ENCODE data around the gene KRT6A.
"Not testable (repeated sequence)": the region's sequence is repeated elsewhere in the genome, so short reads cannot be mapped to it uniquely, and the experiment has no call there.

KRT6A gene

GRCh38 chr12:52455821-52456220 lies 37.2 kb downstream of the KRT6A start:
- FAIRE-seq = no peak

GRCh38 chr12:52454411-52455201 lies 38.5 kb downstream of the KRT6A start:
- FAIRE-seq = no peak

GRCh38 chr12:52452101-52452500 lies 41.0 kb downstream of the KRT6A start, which contains the start of gene KRT6B:
KRT6B (minus strand) TSS chr12:52452146; CDS start chr12:52452078, 68 bp downstream.
- FAIRE-seq = no peak

DNA sequence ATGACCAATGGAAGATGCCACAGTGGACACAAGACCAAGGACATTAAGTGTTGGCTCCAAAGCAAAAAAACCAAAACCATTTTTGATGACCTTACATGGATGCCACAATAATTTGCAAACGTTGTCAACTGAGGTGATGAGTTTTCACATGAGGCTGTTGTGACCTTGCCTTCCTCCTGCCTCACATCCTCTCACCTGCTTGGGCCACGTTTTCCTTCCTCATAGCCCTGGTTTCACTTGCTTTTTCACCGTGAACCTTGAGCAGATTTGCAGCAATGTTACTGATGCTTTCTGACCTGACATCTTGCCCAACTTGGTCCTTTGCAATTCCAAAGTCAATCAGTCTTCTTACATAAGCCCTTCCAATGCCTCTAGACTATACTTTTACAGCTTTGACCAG lies 44.8 kb downstream of the KRT6A start:
- no peak for FAIRE-seq

GRCh38 chr12:52447196-52447595 lies 45.9 kb downstream of the KRT6A start:
- not testable (repeated sequence) for FAIRE-seq

GRCh38 chr12:52446367-52447045 lies 46.6 kb downstream of the KRT6A start:
- no peak for FAIRE-seq

DNA sequence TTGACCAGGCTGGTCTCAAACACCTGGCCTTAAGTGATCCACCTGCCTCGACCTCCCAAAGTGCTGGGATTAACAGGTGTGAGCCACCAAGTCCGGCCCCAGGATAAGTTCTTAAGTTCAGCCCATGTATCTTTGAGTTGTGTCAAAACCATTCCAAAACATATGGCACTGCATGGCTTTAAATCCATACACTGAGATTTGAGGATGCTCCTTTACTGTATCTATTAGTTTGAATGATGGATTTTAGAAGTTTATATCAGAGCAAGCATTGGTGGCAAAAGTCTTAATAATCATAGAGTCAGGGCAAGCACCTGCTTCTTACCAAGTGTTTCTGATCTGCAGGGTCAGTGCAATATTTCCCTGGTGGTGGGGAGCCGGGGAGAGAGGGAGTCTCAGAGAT lies 47.2 kb downstream of the KRT6A start:
- FAIRE-seq = no peak

- no peak for FAIRE-seq
Measured at GRCh38 chr12:52444647-52445595, 48.1 kb downstream of the KRT6A start.

- no peak for FAIRE-seq
Measured at GRCh38 chr12:52443966-52444365, 49.1 kb downstream of the KRT6A start.

- no peak for FAIRE-seq
Measured at GRCh38 chr12:52442600-52443061, 50.4 kb downstream of the KRT6A start.

- FAIRE-seq = no peak
Measured at GRCh38 chr12:52441320-52441911, 51.6 kb downstream of the KRT6A start.

DNA sequence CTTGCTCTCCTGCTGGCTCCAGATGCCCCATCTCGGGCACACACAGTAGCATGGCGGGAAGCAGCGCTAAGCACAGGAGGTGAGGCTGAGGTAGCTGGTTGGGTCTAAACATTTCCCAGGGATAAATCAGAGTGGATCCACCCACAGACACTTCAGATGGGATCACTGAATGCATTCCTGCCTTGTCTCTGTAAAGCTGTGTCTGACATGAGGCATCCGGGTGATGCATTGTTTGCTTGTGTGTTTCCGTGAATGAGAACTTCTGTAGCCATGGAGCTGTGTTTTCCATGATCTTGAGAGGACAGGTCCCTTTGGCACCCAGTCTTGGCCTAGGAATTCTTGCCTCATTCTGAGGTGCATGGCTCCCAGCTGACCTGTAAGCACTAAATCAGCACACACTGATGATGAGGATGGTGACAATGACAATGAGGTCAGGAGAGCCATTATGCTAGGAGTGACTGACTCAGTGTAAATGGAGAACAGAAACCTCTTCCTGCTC lies 52.2 kb downstream of the KRT6A start:
- no peak for FAIRE-seq

GRCh38 chr12:52439845-52440244 lies 53.2 kb downstream of the KRT6A start:
- no peak for FAIRE-seq

DNA sequence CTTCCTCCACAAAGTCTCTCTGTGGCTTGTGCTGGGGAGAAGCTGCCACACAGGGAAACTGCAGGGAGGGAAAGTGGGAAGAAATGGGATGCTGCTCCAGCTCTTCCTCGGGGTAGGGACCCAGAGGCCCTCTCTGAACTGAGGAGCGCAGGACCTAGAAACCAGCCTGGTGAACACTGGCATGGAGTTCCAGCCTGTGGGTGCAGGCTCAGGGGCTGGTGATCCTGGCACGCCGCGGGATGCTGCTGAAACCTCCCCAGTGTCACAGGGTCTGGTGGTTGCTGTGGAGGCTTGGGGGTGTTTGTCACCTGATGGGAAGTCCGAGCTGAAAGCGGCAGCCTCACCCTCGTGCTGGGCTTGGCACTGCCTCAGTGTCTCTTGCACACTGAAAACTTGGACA lies 53.6 kb downstream of the KRT6A start:
- no peak for FAIRE-seq

DNA sequence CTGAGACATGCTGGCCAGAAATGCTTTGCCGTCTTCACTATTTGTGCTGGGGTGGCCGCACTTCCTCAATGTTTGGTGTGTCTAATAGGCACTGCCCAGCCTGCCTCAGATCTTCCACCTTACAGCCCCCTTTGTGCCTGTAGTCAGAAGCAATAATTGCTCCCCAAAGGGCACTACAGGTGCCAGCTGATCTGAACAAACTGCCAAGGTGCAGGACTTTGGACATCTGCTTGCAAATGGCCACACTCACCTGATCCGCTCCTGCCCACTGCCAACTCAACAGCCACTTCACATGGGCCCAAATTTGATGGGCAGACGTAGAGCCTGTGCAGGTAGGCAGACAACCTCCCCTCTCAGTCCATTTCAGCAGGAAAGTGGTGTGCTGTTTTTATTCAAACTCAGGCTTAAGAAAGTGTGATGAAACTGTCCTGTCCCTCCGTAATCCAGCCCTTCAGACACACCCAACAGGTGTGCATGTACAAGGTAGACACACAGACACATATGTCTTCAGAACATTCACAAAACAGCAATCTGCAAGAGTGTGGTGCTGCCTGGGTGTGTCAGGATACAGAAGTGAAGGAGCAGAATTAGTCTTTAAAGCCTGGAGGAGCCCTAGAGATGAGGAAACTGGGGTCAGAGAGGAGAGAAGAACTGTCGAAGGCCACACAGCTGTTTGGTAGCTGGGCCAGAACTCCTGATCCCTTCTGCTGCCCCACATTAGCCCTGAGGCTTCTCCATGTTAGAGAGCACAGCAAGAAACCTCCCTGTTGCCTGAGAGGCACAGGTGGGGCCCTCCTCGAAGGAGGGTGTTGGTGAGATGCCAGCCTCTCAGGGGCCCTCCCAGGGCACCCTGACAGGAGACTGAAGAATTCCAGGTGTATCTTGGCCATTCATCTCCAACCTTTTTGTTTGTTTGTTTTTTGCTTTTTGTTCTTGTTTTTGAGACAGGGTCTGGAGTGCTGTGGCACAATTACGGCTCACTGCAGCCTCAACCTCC lies 54.5 kb downstream of the KRT6A start:
- no peak for FAIRE-seq

- no peak for FAIRE-seq
Measured at GRCh38 chr12:52437508-52437907, 55.5 kb downstream of the KRT6A start.

All from endometrium (tissue), 2 donors.